Measurements from ENCODE around the gene FZD10.

DNA sequence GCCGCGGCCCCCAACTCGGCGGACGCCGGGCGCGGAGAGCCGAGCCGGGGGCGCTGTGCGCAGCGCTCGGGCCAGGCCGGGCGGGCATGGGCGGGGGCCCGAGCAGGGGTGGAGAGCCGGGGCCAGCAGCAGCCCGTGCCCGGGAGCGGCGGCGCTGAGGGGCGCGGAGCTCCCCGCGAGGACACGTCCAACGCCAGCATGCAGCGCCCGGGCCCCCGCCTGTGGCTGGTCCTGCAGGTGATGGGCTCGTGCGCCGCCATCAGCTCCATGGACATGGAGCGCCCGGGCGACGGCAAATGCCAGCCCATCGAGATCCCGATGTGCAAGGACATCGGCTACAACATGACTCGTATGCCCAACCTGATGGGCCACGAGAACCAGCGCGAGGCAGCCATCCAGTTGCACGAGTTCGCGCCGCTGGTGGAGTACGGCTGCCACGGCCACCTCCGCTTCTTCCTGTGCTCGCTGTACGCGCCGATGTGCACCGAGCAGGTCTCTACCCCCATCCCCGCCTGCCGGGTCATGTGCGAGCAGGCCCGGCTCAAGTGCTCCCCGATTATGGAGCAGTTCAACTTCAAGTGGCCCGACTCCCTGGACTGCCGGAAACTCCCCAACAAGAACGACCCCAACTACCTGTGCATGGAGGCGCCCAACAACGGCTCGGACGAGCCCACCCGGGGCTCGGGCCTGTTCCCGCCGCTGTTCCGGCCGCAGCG is 639 bp downstream of the FZD10 start:
- TF ChIP-seq, protein P1, sequence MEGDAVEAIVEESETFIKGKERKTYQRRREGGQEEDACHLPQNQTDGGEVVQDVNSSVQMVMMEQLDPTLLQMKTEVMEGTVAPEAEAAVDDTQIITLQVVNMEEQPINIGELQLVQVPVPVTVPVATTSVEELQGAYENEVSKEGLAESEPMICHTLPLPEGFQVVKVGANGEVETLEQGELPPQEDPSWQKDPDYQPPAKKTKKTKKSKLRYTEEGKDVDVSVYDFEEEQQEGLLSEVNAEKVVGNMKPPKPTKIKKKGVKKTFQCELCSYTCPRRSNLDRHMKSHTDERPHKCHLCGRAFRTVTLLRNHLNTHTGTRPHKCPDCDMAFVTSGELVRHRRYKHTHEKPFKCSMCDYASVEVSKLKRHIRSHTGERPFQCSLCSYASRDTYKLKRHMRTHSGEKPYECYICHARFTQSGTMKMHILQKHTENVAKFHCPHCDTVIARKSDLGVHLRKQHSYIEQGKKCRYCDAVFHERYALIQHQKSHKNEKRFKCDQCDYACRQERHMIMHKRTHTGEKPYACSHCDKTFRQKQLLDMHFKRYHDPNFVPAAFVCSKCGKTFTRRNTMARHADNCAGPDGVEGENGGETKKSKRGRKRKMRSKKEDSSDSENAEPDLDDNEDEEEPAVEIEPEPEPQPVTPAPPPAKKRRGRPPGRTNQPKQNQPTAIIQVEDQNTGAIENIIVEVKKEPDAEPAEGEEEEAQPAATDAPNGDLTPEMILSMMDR (IDR thresholded peaks at IDR 0.05 in 8 of 11, conservative IDR thresholded peaks at IDR 0.05 in 3 of 11): no peak
- TF ChIP-seq POLR2A (IDR thresholded peaks at IDR 0.05) (no peak), POLR2AphosphoS5 (IDR thresholded peaks at IDR 0.05) (no peak)

Data from spleen (tissue), 7 donors.